Effector memory CD4-positive, alpha-beta T cell (primary cell): ENCODE measurements around the gene CBL.
"Not testable (repeated sequence)": the region's sequence is repeated elsewhere in the genome, so short reads cannot be mapped to it uniquely, and the experiment has no call there.

Experiments used
- DNase-seq, 3 donors: peaks; one replicate each; pipeline ENCODE4 v3.0.0-alpha.2; 2020
- H3K27ac ChIP-seq: 2 replicates; pipeline ENCODE4 v1.7.0; 2013; ENCODE audit warnings: mild to moderate bottlenecking, low read length, moderate library complexity; ENCODE audit not compliant: insufficient read depth, poor library complexity, severe bottlenecking
- H3K27me3 ChIP-seq: replicated peaks from 2 replicates; pipeline ENCODE4 v1.7.0; 2013; ENCODE audit warnings: mild to moderate bottlenecking, low read length; ENCODE audit not compliant: insufficient read depth, control insufficient read depth, poor library complexity, severe bottlenecking
- H3K36me3 ChIP-seq: 2 replicates; pipeline ENCODE4 v1.7.0; 2013; ENCODE audit warnings: mild to moderate bottlenecking, low read length, moderate library complexity; ENCODE audit not compliant: control insufficient read depth, insufficient read depth
- H3K4me1 ChIP-seq: 2 replicates; pipeline ENCODE4 v1.7.0; 2013; ENCODE audit warnings: low read length, mild to moderate bottlenecking; ENCODE audit not compliant: control insufficient read depth, insufficient read depth, poor library complexity, severe bottlenecking
- H3K4me3 ChIP-seq: 2 replicates; pipeline ENCODE4 v1.7.0; 2013; ENCODE audit warnings: low read length, low read depth, mild to moderate bottlenecking; ENCODE audit not compliant: insufficient read depth, poor library complexity, severe bottlenecking
- H3K9me3 ChIP-seq: 2 replicates; pipeline ENCODE4 v1.7.0; 2013; ENCODE audit warnings: mild to moderate bottlenecking, low read length, moderate library complexity; ENCODE audit not compliant: control insufficient read depth
- total RNA-seq, 3 donors: gene quantifications; one replicate each; lab custom pipeline; 2026; lab: John Stamatoyannopoulos, UW

Gene CBL
- total RNA-seq: 103 to 130 (median 109) reads per million in 3 donors

DNA sequence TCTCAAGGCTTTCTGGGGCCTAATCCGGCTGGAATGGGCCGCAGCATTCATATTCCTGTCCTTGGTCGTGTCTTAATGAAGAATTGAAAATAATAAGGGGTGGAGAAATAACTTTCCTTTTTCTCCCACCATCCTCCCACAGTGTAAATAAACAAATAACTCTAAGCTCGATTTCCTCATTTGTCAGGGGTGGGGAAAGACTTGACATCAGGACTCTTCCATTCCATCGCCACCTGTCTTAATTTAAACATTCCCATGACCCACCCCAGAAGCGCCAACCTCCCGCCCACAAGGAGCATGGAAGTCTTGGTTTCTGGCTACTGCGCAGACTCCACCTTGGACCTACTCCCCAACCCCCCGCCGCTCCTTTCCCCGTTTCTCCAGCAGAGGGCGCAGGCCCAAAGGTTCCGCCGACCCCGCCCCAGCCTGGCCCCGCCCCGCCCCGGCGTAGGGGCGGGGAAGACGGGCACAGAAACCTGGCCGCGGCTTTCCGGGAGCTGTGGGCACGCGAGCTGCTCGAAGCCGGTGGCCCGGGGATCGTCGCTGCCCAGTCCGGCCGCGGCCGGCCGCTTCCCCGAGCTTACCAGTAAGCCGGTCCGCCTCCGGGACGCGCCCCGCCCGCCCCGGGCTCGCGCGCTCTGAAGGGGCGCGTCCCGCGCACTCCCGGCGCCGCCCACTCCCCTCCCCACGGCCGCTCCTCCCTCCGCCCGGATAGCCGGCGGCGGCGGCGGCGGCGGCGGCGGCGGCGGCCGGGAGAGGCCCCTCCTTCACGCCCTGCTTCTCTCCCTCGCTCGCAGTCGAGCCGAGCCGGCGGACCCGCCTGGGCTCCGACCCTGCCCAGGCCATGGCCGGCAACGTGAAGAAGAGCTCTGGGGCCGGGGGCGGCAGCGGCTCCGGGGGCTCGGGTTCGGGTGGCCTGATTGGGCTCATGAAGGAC lies at the start of gene CBL:
CBL (plus strand) TSS at position 766 of the 937 bp plus-strand sequence; CDS start at position 845, 79 bp downstream.
- DNase-seq: peak; percentile 92 to 95 (median 93)

DNA sequence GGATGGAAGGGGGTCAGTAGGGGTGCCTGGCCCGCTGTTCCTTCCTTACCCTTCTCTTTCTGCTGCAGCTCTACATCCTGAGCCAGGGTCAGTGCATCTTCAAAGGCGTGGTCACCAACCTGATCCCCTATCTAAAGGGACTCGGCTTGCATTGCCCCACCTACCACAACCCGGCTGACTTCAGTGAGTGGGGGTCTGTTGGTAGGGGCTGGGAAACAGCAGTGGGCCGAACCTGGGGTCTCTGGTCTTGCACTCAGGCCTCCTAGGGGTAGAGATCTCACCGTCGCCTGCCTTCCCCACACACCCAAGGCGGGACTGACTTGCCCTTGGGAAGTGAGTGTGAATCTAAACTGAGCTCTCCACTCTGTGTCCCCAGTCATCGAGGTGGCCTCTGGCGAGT lies 49.6 kb upstream of the CBL start:
- no peaks in the 10 kb centered on the region for H3K9me3 ChIP-seq
- no peak overlapping the region for H3K4me3 ChIP-seq
- H3K36me3 ChIP-seq: no peaks in the 10 kb centered on the region
- no peaks in the 10 kb centered on the region for H3K27me3 ChIP-seq
- no peaks in the 10 kb centered on the region for H3K4me1 ChIP-seq
- H3K27ac ChIP-seq: no peak overlapping the region
- no peak for DNase-seq

More for the DNA sequence above, at the start of gene CBL:
- Histone ChIP-seq H3K9me3 (no peaks in the 10 kb centered on the region), H3K36me3 (no peaks in the 10 kb centered on the region), H3K27me3 (no peaks in the 10 kb centered on the region), H3K27ac (peak within 1 kb of the TSS; percentile 92), H3K4me3 (peak within 1 kb of the TSS; percentile 100), H3K4me1 (peaks cover 12% of the 10 kb centered on the region)

DNA sequence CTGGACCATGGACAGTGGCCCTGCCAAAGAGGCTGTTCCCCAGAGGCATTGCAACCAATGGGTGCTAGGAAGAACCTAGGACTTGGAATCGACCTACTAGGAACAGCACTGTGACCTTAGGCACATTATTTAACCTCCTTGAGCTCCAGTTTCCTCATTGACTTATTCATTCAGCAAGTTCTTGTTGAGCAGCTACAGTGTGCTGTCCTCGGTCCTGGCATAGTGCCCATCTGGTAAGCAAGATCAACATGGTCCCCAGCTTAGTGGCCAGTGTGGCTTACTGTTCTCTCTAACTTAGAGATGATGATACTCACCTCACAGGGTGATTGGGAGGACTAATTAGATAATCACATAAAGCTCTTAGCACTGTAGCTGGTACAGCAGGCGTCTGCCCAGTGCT lies 49.1 kb upstream of the CBL start:
- no peak for DNase-seq
- Histone ChIP-seq H3K27ac (no peak overlapping the region), H3K9me3 (no peaks in the 10 kb centered on the region), H3K27me3 (no peaks in the 10 kb centered on the region), H3K36me3 (no peaks in the 10 kb centered on the region), H3K4me1 (no peaks in the 10 kb centered on the region), H3K4me3 (no peak overlapping the region)

- no peak for DNase-seq
- H3K27me3 ChIP-seq: no peaks in the 10 kb centered on the region
- H3K9me3 ChIP-seq: no peaks in the 10 kb centered on the region
- H3K36me3 ChIP-seq: no peaks in the 10 kb centered on the region
- no peak overlapping the region for H3K4me3 ChIP-seq
- H3K4me1 ChIP-seq: no peaks in the 10 kb centered on the region
- H3K27ac ChIP-seq: no peak overlapping the region
These were observed 47.7 kb upstream of the CBL start for GRCh38 chr11:119158467-119158866.

DNA sequence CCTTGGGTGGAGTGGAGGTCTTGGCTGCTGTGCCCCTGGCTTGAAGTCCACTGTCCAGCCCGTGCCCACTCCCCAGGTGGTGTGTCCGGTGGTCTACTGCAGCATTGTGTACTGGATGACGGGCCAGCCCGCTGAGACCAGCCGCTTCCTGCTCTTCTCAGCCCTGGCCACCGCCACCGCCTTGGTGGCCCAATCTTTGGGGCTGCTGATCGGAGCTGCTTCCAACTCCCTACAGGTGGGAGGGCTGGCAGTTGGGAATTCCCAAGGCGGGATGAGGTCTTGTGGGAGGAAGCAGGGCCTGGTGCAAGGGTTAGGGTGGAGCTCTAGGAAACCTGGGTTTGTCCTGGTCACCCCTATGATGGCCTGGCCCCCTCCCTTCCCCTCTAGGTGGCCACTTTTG lies 46.0 kb upstream of the CBL start:
- no peaks in the 10 kb centered on the region for H3K9me3 ChIP-seq
- H3K4me3 ChIP-seq: no peak overlapping the region
- H3K4me1 ChIP-seq: no peaks in the 10 kb centered on the region
- no peak overlapping the region for H3K27ac ChIP-seq
- no peak for DNase-seq
- no peaks in the 10 kb centered on the region for H3K27me3 ChIP-seq
- H3K36me3 ChIP-seq: no peaks in the 10 kb centered on the region

DNA sequence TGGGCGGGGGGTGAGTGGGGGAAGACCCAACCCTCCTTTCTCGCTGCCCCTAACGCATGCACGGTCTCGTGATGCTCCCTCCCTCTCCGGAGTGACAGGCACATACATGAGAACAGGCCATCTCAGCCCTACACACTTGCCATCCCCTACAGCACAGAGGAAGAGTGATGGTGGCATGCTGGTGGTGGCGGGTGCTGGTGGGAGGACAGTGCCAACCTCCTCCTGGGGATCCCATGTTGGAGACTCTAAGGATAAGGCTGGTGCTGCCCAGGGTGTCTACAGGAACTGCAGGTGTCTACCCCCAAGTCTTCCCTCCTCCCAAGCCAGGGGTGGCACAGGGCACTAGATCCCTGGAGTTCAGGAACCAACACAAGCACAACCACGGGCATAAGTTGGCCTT lies 44.3 kb upstream of the CBL start:
- Histone ChIP-seq H3K27ac (no peak overlapping the region), H3K4me3 (no peak overlapping the region), H3K36me3 (no peaks in the 10 kb centered on the region), H3K4me1 (no peaks in the 10 kb centered on the region), H3K27me3 (no peaks in the 10 kb centered on the region), H3K9me3 (no peaks in the 10 kb centered on the region)
- DNase-seq: no peak

- H3K36me3 ChIP-seq: no peaks in the 10 kb centered on the region
- DNase-seq: no peak
- peaks cover 5% of the 10 kb centered on the region for H3K4me1 ChIP-seq
- no peaks in the 10 kb centered on the region for H3K27me3 ChIP-seq
- no peak overlapping the region for H3K27ac ChIP-seq
- H3K9me3 ChIP-seq: no peaks in the 10 kb centered on the region
- no peak overlapping the region for H3K4me3 ChIP-seq
These were observed 39.6 kb upstream of the CBL start for GRCh38 chr11:119166368-119167076.

- not testable (repeated sequence) for H3K4me3 ChIP-seq, H3K27me3 ChIP-seq, H3K27ac ChIP-seq, H3K36me3 ChIP-seq, H3K4me1 ChIP-seq, DNase-seq, H3K9me3 ChIP-seq
These were observed 39.1 kb upstream of the CBL start for GRCh38 chr11:119167077-119167458.

GRCh38 chr11:119167933-119168332 lies 38.2 kb upstream of the CBL start:
- no peaks in the 10 kb centered on the region for H3K27me3 ChIP-seq
- H3K4me3 ChIP-seq: no peak overlapping the region
- no peaks in the 10 kb centered on the region for H3K36me3 ChIP-seq
- peaks cover 5% of the 10 kb centered on the region for H3K4me1 ChIP-seq
- no peak for DNase-seq
- H3K27ac ChIP-seq: no peak overlapping the region
- H3K9me3 ChIP-seq: no peaks in the 10 kb centered on the region
